OCI-LY1 (cell line): ENCODE results near the gene CBFA2T2.

Experiments used
- EZH2 ChIP-seq: fragments of 200-600 bp; sonication (generic), shearing (Covaris generic); IDR thresholded peaks from 2 replicates; pipeline ENCODE4 v1.8.0; 2017; ENCODE audit warnings: borderline replicate concordance, mixed run types, mild to moderate bottlenecking, antibody characterized with exemption, low read length, moderate library complexity, mixed read lengths
- TF ChIP-seq, protein P1 (sequence below): fragments of 200-600 bp; sonication (generic), shearing (Covaris generic); IDR thresholded peaks from 2 replicates; pipeline ENCODE4 v1.5.1; 2017; ENCODE audit warnings: mild to moderate bottlenecking, antibody characterized with exemption, low read length, moderate library complexity, mixed read lengths

GRCh38 chr20:33567949-33568348 is 78.1 kb downstream of the CBFA2T2 start:
- TF ChIP-seq, protein P1, sequence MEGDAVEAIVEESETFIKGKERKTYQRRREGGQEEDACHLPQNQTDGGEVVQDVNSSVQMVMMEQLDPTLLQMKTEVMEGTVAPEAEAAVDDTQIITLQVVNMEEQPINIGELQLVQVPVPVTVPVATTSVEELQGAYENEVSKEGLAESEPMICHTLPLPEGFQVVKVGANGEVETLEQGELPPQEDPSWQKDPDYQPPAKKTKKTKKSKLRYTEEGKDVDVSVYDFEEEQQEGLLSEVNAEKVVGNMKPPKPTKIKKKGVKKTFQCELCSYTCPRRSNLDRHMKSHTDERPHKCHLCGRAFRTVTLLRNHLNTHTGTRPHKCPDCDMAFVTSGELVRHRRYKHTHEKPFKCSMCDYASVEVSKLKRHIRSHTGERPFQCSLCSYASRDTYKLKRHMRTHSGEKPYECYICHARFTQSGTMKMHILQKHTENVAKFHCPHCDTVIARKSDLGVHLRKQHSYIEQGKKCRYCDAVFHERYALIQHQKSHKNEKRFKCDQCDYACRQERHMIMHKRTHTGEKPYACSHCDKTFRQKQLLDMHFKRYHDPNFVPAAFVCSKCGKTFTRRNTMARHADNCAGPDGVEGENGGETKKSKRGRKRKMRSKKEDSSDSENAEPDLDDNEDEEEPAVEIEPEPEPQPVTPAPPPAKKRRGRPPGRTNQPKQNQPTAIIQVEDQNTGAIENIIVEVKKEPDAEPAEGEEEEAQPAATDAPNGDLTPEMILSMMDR = no peak
- TF ChIP-seq EZH2 = no peak
